CD4-positive, alpha-beta T cell (primary cell): ENCODE measurements around the gene ADGRD1. TPM values are rescaled to one million over a fixed set of nuclear protein-coding genes. Genes with fewer than 3 reads are reported as not detected.

Source experiments
- ATAC-seq: fragments of 200-7000 bp; cut with Tn5 transposase; one replicate; pipeline ENCODE4 v1.10.0; 2022; ENCODE audit warnings: mild to moderate bottlenecking; ENCODE audit not compliant: poor library complexity
- CTCF ChIA-PET: fragments of 350-600 bp; sonication (Branson Sonifier 250); formaldehyde crosslinking; loops from one replicate; lab custom pipeline; 2021; ENCODE audit warnings: antibody characterized with exemption, inconsistent platforms; lab: Charles Lee
- POLR2A ChIA-PET: fragments of 350-600 bp; sonication (Branson Sonifier 250); formaldehyde crosslinking; loops from one replicate; lab custom pipeline; 2021; ENCODE audit warnings: antibody characterized with exemption, inconsistent platforms; lab: Charles Lee
- DNase-seq, 14 experiments: peaks; one replicate each; pipeline ENCODE4 v3.0.0-alpha.2; 2013 to 2020; ENCODE audit warnings: mixed read lengths in 2 of 14
- H3K27ac ChIP-seq, 2 donors: one replicate each; pipeline versions ENCODE4 v1.5.1 to v1.7.0; 2013; ENCODE audit warnings: low read length in 2 of 2, low read depth in 1 of 2, mild to moderate bottlenecking in 1 of 2
- H3K27me3 ChIP-seq, 2 experiments: 1 replicate in 1 of 2; 2 replicates in 1 of 2; pipeline versions ENCODE4 v1.6.1 to v1.7.0; 2013; ENCODE audit warnings: low read length in 2 of 2, control low read depth in 1 of 2, mild to moderate bottlenecking in 1 of 2, moderate library complexity in 1 of 2; ENCODE audit not compliant: insufficient read depth in 2 of 2, control insufficient read depth in 1 of 2
- H3K36me3 ChIP-seq: one replicate; pipeline ENCODE4 v1.6.1; 2013; ENCODE audit warnings: low read length, control low read depth; ENCODE audit not compliant: insufficient read depth
- H3K4me1 ChIP-seq: one replicate; pipeline ENCODE4 v1.6.1; 2013; ENCODE audit warnings: low read length, control low read depth; ENCODE audit not compliant: insufficient read depth
- H3K4me3 ChIP-seq: one replicate; pipeline ENCODE4 v1.5.1; 2013; ENCODE audit warnings: mild to moderate bottlenecking, low read length, moderate library complexity
- H3K9me3 ChIP-seq, 2 experiments: 1 replicate in 1 of 2; 2 replicates in 1 of 2; pipeline versions ENCODE4 v1.6.1 to v1.7.0; 2013; ENCODE audit warnings: low read length in 2 of 2, mild to moderate bottlenecking in 2 of 2, control low read depth in 1 of 2, moderate library complexity in 1 of 2; ENCODE audit not compliant: control insufficient read depth in 1 of 2, insufficient read depth in 1 of 2
- H3K27ac Mint-ChIP-seq: one replicate; pipeline ENCODE4 v1.8.0; 2020; ENCODE audit warnings: mixed read lengths
- H3K27me3 Mint-ChIP-seq: one replicate; pipeline ENCODE4 v1.8.0; 2021; ENCODE audit warnings: mixed read lengths
- H3K36me3 Mint-ChIP-seq: one replicate; pipeline ENCODE4 v1.8.0; 2021; ENCODE audit warnings: low read depth, mixed read lengths
- H3K4me1 Mint-ChIP-seq: one replicate; pipeline ENCODE4 v1.8.0; 2021; ENCODE audit warnings: low read depth, mixed read lengths
- H3K4me3 Mint-ChIP-seq: one replicate; pipeline ENCODE4 v1.8.0; 2020; ENCODE audit warnings: mild to moderate bottlenecking, mixed read lengths
- H3K9me3 Mint-ChIP-seq: one replicate; pipeline ENCODE4 v1.8.0; 2020; ENCODE audit warnings: mixed read lengths
- intact Hi-C, 2 experiments: fragments of 100-400 bp; cut with DNase I in 1 of 2; cut with micrococcal nuclease in 1 of 2; formaldehyde crosslinking; loops; one replicate each; pipeline versions ENCODE4 v1.15.1 to v1.9.0; 2023 to 2025; cut with DNase I, micrococcal nuclease
- total RNA-seq, 174 experiments: library from RNA in 2 of 174; stranded (reverse) in 2 of 174; gene quantifications; one replicate each; pipeline ENCODE4 v1.2.3 and lab custom pipeline; 2021 to 2026
- TF ChIP-seq, protein P1 (sequence below): fragments of 200-600 bp; IDR thresholded peaks from one replicate; pipeline ENCODE4 v1.8.0; 2022; ENCODE audit warnings: antibody characterized with exemption, mild to moderate bottlenecking

Gene ADGRD1
- total RNA-seq, 2 experiments from 2014 or later = 0.22 TPM; not detected in 1

DNA sequence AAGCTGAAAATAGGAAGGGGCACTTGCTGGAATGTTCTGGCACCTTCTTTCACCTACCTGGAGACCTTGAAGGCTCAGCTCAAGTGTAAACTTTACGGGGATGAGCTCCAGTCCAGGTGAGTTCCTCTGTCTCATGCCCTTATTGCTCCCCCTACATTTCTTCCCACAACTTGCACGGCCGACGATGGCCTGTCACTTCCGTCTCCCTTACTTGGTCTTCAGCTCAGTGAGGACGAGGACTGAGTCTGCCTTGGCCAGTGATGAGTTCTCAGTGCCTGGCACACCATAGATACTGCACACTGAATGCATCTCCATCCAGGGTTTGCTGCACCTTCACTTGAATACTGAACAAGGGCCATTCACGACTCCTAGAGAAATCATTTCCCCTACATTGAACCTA lies 21.4 kb downstream of the ADGRD1 start:
- Mint-ChIP-seq H3K4me1 (no peaks in the 10 kb centered on the region), H3K27ac (no peak overlapping the region), H3K27me3 (no peaks in the 10 kb centered on the region), H3K4me3 (no peak overlapping the region), H3K36me3 (no peaks in the 10 kb centered on the region), H3K9me3 (no peaks in the 10 kb centered on the region)
- no peak for ATAC-seq
- CTCF ChIA-PET = no interaction called here
- intact Hi-C loops = no loop called here
- TF ChIP-seq, protein P1, sequence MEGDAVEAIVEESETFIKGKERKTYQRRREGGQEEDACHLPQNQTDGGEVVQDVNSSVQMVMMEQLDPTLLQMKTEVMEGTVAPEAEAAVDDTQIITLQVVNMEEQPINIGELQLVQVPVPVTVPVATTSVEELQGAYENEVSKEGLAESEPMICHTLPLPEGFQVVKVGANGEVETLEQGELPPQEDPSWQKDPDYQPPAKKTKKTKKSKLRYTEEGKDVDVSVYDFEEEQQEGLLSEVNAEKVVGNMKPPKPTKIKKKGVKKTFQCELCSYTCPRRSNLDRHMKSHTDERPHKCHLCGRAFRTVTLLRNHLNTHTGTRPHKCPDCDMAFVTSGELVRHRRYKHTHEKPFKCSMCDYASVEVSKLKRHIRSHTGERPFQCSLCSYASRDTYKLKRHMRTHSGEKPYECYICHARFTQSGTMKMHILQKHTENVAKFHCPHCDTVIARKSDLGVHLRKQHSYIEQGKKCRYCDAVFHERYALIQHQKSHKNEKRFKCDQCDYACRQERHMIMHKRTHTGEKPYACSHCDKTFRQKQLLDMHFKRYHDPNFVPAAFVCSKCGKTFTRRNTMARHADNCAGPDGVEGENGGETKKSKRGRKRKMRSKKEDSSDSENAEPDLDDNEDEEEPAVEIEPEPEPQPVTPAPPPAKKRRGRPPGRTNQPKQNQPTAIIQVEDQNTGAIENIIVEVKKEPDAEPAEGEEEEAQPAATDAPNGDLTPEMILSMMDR = no peak
- POLR2A ChIA-PET = no interaction called here
- DNase-seq = no peak
- Histone ChIP-seq H3K4me1 (no peaks in the 10 kb centered on the region), H3K4me3 (no peak overlapping the region), H3K36me3 (no peaks in the 10 kb centered on the region), H3K9me3 (no peaks in the 10 kb centered on the region), H3K27me3 (no peaks in the 10 kb centered on the region), H3K27ac (no peak overlapping the region)

DNA sequence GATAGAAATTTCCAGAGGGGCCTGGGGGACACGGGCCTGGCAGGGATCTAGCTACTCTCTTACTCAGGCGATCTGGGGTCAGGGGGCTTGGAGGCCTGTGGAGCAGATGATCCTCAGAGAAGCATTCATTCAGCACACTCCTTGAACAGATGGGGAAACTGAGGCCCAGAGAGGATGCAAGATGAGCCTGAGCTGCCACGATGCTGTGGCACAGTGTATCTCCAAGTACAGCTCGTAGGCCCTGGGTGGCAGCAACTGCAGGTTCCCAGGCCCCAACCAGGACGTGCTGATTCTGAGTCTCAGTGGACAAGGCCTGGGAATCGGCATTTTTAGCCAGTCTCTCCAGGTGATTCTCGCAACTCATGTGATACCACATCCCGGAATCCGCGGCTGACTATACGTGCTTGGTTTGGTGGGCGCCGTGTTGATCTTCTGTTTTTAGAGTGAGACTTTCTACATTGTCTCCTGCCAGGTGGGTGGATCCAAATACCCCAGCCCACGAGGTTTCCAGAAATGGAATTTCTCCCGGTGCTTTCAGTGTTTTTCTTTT lies 22.5 kb downstream of the ADGRD1 start:
- Histone ChIP-seq H3K4me1 (no peaks in the 10 kb centered on the region), H3K4me3 (no peak overlapping the region), H3K27me3 (peaks cover 0 to 2% of the 10 kb centered on the region in 2 experiments), H3K27ac (no peak overlapping the region), H3K9me3 (no peaks in the 10 kb centered on the region), H3K36me3 (no peaks in the 10 kb centered on the region)
- ATAC-seq (no peak), DNase-seq (no peak)
- CTCF ChIA-PET = no interaction called here
- TF ChIP-seq, protein P1 = no peak
- Mint-ChIP-seq H3K9me3 (no peaks in the 10 kb centered on the region), H3K27ac (no peak overlapping the region), H3K4me3 (no peak overlapping the region), H3K36me3 (no peaks in the 10 kb centered on the region), H3K4me1 (no peaks in the 10 kb centered on the region), H3K27me3 (peaks cover 4% of the 10 kb centered on the region)
- intact Hi-C loops = no loop called here
- POLR2A ChIA-PET = no interaction called here

DNA sequence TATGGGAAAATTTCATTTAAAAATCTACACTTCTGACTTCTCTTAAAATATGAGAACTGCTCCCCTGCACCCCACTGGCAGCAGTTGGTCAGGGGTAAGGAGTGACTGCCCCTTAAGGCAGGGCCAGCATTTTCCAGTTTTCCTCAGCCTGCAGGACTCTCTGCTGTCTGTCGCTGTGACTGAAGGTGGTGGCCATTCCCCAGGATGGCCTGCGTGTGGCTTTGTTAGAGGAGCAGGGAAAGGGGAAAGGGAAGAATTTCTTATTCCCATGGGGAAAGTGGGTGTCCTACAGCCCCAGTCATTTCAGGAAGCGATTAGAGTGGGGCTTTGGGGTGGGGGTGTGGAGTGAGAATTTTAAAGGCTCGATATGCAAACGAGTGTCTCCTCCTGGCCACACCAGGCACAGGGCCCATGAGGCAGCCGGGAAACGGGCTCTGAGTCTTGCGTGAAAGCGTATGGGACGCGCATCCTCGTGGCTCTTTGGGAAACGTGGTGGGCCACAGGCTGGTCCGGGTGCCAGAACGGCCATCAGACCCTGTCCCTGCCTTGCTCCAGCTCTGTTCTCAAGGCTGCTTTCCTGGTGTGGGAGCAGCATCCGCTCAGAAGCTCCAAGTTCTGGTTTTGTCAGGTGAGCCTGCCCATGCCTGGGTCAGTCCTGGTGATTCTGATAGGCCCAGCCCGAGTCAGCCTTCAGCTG lies 23.5 kb downstream of the ADGRD1 start:
- no peaks in the 10 kb centered on the region for H3K36me3 Mint-ChIP-seq
- Histone ChIP-seq H3K27me3 (peaks cover 0 to 2% of the 10 kb centered on the region in 2 experiments), H3K4me1 (no peaks in the 10 kb centered on the region), H3K36me3 (no peaks in the 10 kb centered on the region), H3K9me3 (no peaks in the 10 kb centered on the region), H3K4me3 (no peak overlapping the region), H3K27ac (no peak overlapping the region)
- POLR2A ChIA-PET = no interaction called here
- no peaks in the 10 kb centered on the region for H3K9me3 Mint-ChIP-seq
- intact Hi-C loops = no loop called here
- H3K4me1 Mint-ChIP-seq = no peaks in the 10 kb centered on the region
- H3K4me3 Mint-ChIP-seq = no peak overlapping the region
- TF ChIP-seq, protein P1 = no peak
- H3K27ac Mint-ChIP-seq = no peak overlapping the region
- no peak for DNase-seq
- peaks cover 8% of the 10 kb centered on the region for H3K27me3 Mint-ChIP-seq
- CTCF ChIA-PET = interaction anchor here (0.7 kb wide), 1 partner anchor 10 kb away, joined by 3 read pairs; no protein-coding TSS in a partner anchor
- no peak for ATAC-seq
